GM12891 (cell line): ENCODE data around the gene CATSPERZ.

Experiments used
- DNase-seq: peaks from one replicate; pipeline ENCODE4 v3.0.0; 2011; ENCODE audit warnings: low spot score; ENCODE audit not compliant: insufficient read length
- FAIRE-seq: peaks from 2 replicates; lab custom pipeline; 2011; peaks lifted over from hg19 to GRCh38; lab: Jason Lieb, UNC
- PAX5 ChIP-seq: IDR thresholded peaks from 2 replicates; pipeline ENCODE4 v1.6.1; 2011; ENCODE audit warnings: low read length, moderate library complexity, mild to moderate bottlenecking; ENCODE audit not compliant: insufficient read depth, severe bottlenecking
- POLR2A ChIP-seq: IDR thresholded peaks from 2 replicates; pipeline ENCODE4 v1.6.1; 2011; ENCODE audit warnings: low read depth, low read length, control low read depth
- POLR2AphosphoS5 ChIP-seq: IDR thresholded peaks from 2 replicates; pipeline ENCODE4 v1.6.1; 2011; ENCODE audit warnings: low read depth, low read length, control low read depth
- POU2F2 ChIP-seq: IDR thresholded peaks from 2 replicates; pipeline ENCODE4 v1.6.1; 2011; ENCODE audit warnings: low read depth, mild to moderate bottlenecking, control low read depth, low read length, moderate library complexity
- SPI1 ChIP-seq: IDR thresholded peaks from 2 replicates; pipeline ENCODE4 v1.6.1; 2011; ENCODE audit warnings: low read depth, low read length, control low read depth
- TAF1 ChIP-seq: IDR thresholded peaks from 2 replicates; pipeline ENCODE4 v1.6.1; 2011; ENCODE audit warnings: low read depth, low read length, control low read depth

CATSPERZ gene

DNA sequence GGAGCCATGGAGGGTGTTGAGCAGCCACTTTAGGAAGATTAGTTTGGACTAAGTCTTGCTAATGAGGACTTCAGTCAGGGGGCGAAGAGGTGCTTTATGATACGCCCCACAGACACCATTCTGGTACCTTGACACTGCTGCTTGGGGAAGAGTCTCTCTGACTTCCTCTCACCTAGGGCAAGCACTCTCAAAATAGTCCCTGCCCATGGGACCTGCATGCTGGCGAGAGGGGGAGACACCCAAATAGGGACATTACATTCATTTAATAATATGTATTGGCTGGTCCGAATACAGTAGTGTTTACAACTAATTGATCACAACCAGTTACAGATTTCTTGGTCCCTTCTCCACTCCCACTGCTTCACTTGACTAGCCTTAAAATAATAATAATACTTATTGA, 4.4 kb upstream of the CATSPERZ start:
- no peak for FAIRE-seq
- DNase-seq = no peak
- TF ChIP-seq TAF1 (no peak), POLR2AphosphoS5 (no peak), PAX5 (no peak), POLR2A (no peak), SPI1 (no peak), POU2F2 (no peak)

DNA sequence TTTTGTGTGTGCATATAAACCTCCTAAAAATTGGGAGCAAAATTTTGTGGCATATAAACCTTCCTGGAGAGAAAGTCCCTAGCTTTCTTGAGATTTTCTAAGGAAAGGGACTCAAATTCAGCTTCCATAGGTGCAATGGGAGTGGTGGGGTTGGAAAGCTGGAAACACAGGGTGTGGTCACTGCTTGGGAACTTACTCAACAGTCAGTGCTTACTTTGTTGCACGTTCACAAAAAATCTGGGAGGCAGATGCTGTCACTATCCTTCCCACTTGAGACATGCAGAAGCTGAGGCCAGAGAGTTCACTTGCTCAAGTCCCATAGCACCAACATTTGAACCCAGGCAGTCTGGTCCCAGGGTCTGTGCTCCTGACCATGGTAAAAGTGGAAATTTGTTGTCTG, 3.9 kb upstream of the CATSPERZ start:
- no peak for FAIRE-seq
- TF ChIP-seq TAF1 = no peak
- no peak for TF ChIP-seq POLR2AphosphoS5
- TF ChIP-seq POU2F2 = no peak
- DNase-seq = no peak

DNA sequence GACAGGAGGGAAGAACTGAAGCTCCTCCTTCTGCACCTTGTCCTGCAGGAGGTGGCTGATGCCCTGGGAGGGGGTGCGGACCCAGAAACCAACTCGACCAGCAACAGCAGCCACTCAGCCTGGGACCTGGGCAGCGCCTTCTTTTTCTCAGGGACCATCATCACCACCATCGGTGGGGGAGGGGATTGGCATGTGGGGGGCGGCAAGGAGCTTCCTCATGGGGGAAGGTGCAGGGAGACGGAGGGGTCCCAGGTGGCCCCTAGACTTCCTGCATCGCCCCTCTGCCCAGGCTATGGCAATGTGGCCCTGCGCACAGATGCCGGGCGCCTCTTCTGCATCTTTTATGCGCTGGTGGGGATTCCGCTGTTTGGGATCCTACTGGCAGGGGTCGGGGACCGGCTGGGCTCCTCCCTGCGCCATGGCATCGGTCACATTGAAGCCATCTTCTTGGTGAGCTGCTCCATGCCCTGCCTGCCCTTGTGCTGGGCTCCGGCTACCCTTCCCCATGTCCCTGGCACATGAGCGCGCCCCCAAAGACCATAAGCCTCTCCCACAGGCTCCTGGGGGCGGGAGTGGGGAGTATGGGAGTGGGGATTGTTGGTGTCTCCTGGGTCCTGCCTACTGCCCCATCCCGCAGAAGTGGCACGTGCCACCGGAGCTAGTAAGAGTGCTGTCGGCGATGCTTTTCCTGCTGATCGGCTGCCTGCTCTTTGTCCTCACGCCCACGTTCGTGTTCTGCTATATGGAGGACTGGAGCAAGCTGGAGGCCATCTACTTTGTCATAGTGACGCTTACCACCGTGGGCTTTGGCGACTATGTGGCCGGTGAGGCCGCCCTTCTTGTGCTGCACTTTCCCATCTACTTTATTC, 3.1 kb upstream of the CATSPERZ start:
- DNase-seq = no peak
- no peak for TF ChIP-seq SPI1
- TF ChIP-seq TAF1 = no peak
- no peak for TF ChIP-seq POLR2AphosphoS5
- TF ChIP-seq PAX5 = no peak
- no peak for TF ChIP-seq POLR2A
- TF ChIP-seq POU2F2 = no peak
- no peak for FAIRE-seq

DNA sequence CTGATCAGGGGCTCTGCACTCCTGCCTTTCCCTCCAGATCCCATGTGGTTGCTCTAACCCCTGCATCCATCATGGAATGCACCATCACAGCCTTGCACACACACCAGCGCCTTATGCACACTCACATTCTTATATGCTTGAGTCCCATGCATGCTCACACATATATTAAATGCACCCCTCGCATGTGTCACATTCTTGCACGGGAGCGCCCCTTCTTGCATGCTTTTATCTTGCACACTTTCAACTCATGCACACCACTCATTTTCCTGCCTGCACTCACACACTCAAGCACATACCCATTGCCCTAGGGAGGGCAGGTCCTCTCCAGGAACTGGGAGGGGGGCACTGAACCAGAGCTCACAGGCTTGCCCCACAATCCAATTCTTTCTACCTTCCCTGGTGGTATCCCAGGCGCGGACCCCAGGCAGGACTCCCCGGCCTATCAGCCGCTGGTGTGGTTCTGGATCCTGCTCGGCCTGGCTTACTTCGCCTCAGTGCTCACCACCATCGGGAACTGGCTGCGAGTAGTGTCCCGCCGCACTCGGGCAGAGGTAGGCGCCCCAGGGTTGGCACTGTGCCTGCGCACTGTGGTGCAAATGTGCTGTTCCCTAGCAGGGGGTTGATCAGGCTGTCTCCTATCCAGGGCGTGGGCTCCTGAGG, 2.3 kb upstream of the CATSPERZ start:
- no peak for DNase-seq
- no peak for TF ChIP-seq POLR2AphosphoS5
- no peak for TF ChIP-seq TAF1
- TF ChIP-seq PAX5 = no peak
- no peak for TF ChIP-seq SPI1
- TF ChIP-seq POU2F2 = no peak
- TF ChIP-seq POLR2A = no peak
- no peak for FAIRE-seq

DNA sequence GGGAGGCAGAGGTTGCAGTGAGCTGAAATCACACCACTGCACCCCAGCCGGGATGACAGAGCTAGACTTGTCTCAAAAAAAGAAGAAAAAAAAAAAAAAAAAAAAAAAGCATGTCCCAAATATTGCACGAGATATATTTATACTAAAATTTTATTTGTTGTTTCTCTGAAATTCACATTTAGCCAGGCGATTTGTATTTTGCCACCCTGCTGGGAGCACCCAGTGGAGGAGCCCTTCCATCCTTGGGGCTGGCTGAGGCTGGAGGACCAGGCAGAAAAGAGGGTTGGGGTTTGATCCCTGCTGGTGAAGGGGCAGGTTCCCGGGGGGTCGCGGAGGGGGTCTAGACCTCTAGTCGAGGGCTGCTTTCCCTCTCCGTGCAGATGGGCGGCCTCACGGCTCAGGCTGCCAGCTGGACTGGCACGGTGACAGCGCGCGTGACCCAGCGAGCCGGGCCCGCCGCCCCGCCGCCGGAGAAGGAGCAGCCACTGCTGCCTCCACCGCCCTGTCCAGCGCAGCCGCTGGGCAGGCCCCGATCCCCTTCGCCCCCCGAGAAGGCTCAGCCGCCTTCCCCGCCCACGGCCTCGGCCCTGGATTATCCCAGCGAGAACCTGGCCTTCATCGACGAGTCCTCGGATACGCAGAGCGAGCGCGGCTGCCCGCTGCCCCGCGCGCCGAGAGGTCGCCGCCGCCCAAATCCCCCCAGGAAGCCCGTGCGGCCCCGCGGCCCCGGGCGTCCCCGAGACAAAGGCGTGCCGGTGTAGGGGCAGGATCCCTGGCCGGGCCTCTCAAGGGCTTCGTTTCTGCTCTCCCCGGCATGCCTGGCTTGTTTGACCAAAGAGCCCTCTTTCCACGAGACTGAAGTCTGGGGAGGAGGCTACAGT, 952 bp upstream of the CATSPERZ start:
- DNase-seq = no peak
- no peak for TF ChIP-seq SPI1
- no peak for TF ChIP-seq TAF1
- no peak for TF ChIP-seq POLR2A
- TF ChIP-seq POU2F2 = no peak
- no peak for TF ChIP-seq PAX5
- no peak for TF ChIP-seq POLR2AphosphoS5
- FAIRE-seq = no peak

DNA sequence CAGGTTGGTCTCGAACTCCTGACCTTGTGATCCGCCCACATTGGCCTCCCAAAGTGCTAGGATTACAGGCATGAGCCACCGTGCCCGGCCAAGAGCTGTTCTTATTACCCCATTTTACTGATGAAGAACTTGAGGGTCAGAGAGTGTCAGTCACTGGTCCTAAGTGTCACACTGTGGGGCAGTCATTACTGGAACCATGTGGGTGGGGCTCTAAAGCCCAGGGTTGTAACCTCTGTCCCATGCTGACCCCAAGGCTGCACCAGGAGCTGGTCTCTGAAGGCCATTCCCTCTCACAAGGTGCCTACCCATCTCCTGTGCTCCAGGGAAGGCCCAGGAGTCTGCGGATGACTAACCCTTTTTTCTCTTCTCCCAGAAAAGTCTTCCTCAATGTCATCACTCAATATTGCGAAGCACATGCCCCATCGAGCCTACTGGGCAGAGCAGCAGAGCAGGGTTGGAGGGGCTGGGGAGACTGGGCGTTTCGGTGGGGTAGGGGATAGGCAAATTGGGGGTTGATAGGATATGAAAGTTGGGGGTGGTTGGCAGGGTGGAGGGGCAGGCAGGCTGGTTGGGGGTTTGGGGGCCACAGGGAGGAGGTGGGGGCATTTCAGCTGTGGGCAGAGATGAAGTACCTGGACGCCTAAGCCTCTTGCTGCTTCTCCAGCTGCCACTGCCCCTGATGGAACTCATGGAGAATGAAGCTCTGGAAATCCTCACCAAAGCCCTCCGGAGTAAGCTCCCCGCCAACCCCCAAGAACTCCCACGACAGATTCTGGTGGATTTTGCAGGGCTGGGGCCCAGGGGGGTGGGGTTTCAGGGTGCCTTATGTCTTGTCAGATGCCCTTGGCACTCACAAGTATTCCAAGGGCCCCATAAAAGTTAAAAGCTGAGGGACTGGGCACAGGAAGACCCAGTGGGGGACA, 3.2 kb downstream of the CATSPERZ start:
- no peak for TF ChIP-seq PAX5
- no peak for TF ChIP-seq POLR2AphosphoS5
- TF ChIP-seq POU2F2 = no peak
- TF ChIP-seq SPI1 = no peak
- TF ChIP-seq POLR2A = no peak
- TF ChIP-seq TAF1 = no peak
- FAIRE-seq (no peak), DNase-seq (no peak)

DNA sequence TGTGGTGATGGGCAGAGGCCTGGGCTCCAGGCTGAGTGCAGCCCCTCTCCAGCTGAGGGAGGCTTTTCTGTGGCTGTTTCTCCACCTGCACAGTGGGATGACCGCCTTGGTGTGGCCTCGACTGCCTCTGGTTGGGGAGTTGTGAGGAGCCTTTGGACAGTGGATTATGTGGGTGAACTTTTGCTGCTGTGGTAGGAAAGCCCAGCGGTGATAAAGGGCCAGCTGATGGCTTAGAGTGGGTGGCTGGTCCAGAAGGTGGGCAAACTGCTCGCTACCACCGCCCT, 3.8 kb downstream of the CATSPERZ start:
- FAIRE-seq (no peak), DNase-seq (no peak)
- TF ChIP-seq POLR2AphosphoS5 (no peak), PAX5 (no peak), TAF1 (no peak), SPI1 (no peak)

DNA sequence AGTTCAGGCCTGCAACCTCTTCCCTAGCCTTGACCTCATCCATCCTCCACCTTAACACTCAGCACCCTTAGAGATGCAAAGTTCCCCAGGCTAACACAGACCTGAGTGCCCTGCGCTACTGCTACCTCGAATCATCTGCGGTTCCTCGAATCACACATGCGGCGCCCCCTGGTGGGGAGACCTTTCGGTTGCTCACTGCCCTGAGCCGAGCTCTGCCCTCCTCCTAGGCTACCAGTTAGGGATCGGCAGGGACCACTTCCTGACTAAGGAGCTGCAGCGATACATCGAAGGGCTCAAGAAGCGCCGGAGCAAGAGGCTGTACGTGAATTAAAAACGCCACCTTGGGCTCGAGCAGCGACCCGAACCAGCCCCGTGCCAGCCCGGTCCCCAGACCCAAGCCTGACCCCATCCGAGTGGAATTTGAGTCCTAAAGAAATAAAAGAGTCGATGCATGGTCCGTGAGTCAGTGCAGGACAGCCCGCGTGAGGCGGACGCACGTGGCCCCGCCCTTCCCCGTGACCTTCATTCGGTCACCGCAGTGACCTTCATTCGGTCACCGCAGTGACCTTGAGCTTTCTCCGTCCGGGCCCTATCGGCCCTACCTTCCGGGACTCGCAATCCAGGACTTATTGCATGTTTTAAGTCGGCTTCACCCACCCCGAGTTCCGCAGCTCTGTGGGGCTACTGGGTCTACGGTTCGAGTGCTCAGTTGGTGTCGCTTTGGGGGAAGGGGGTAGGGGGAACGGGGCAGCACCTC, 4.3 kb downstream of the CATSPERZ start:
- peak; percentile 85 for DNase-seq
- peak; percentile 45; the same call in 1 of the 2 replicates for TF ChIP-seq TAF1
- no peak for TF ChIP-seq POU2F2
- FAIRE-seq = no peak
